Panc1 (cell line): ENCODE measurements around the gene IL1RAP. TPM values are rescaled to one million over a fixed set of nuclear protein-coding genes. Genes with fewer than 3 reads are reported as not detected.

Experiments used
- ATAC-seq: fragments of 200-7000 bp; cut with Tn5 transposase; 2 replicates; pipeline ENCODE4 v1.9.1; 2020; ENCODE audit warnings: mild to moderate bottlenecking, moderate library complexity
- BruUV-seq: library from RNA; stranded (reverse); fragments of 400-500 nt; replicated peaks from 2 replicates; lab custom pipeline; 2021; lab: Mats Ljungman, UMichigan
- CTCF ChIA-PET: fragments of 300-600 bp; sonication (Branson Sonifier 250); formaldehyde crosslinking; loops from one replicate; lab custom pipeline; 2022; ENCODE audit warnings: antibody characterized with exemption; lab: Charles Lee
- POLR2A ChIA-PET: fragments of 300-600 bp; sonication (Branson Sonifier 250); formaldehyde crosslinking; loops from one replicate; lab custom pipeline; 2022; ENCODE audit warnings: antibody characterized with exemption; lab: Charles Lee
- DNase-seq: peaks from one replicate; pipeline ENCODE4 v3.0.0-alpha.2; 2010; ENCODE audit warnings: low read depth, low spot score
- H3K27ac ChIP-seq: 2 replicates; pipeline ENCODE4 v1.5.1; 2011; ENCODE audit warnings: mild to moderate bottlenecking, low read length, inconsistent platforms
- H3K27me3 ChIP-seq: fragments of 200-500 bp; sonication (Bioruptor generic); 2 replicates; pipeline ENCODE4 v1.6.0; 2014; ENCODE audit warnings: low read length, inconsistent platforms; ENCODE audit not compliant: control insufficient read depth, insufficient read depth
- H3K36me3 ChIP-seq: fragments of 200-500 bp; sonication (Bioruptor generic); 2 replicates; pipeline ENCODE4 v1.5.1; 2014; ENCODE audit warnings: inconsistent platforms, mild to moderate bottlenecking, low read length, moderate library complexity; ENCODE audit not compliant: control insufficient read depth, insufficient read depth
- H3K4me1 ChIP-seq: 2 replicates; pipeline ENCODE4 v1.5.1; 2011; ENCODE audit warnings: inconsistent platforms, mild to moderate bottlenecking, low read length, moderate library complexity; ENCODE audit not compliant: control insufficient read depth, insufficient read depth
- H3K4me3 ChIP-seq, 2 experiments: 2 replicates each; pipeline ENCODE4 v1.5.1; 2011 to 2012; ENCODE audit warnings: low read depth in 2 of 2, low read length in 2 of 2, mild to moderate bottlenecking in 2 of 2, inconsistent platforms in 1 of 2, moderate library complexity in 1 of 2
- H3K9me3 ChIP-seq: fragments of 200-500 bp; sonication (Bioruptor generic); 2 replicates; pipeline ENCODE4 v1.5.1; 2014; ENCODE audit warnings: low read depth, mild to moderate bottlenecking, inconsistent platforms, low read length, moderate library complexity; ENCODE audit not compliant: control insufficient read depth, insufficient read depth
- CTCF ChIP-seq: fragments of 450-650 bp; IDR thresholded peaks from 2 replicates; pipeline ENCODE4 v1.5.1; 2017; ENCODE audit warnings: mild to moderate bottlenecking
- POLR2AphosphoS5 ChIP-seq: IDR thresholded peaks from 2 replicates; pipeline ENCODE4 v1.6.1; 2012; ENCODE audit warnings: mild to moderate bottlenecking, low read depth, low read length, moderate library complexity
- SIN3A ChIP-seq: IDR thresholded peaks from 2 replicates; pipeline ENCODE4 v1.6.1; 2012; ENCODE audit warnings: low read depth, mild to moderate bottlenecking, low read length, moderate library complexity, borderline replicate concordance; ENCODE audit not compliant: insufficient read depth
- TCF7L2 ChIP-seq: IDR thresholded peaks from 2 replicates; pipeline ENCODE4 v1.6.1; 2011; ENCODE audit warnings: mild to moderate bottlenecking, low read depth, low read length, inconsistent platforms
- in situ Hi-C: cut with HindIII; loops from 2 replicates; pipeline ENCODE4 v1.10.0; 2016; ENCODE audit warnings: low sequenced_read_pairs, low pct_unique_long_range_greater_than_20kb
- intact Hi-C: fragments of 100-400 bp; cut with micrococcal nuclease; formaldehyde crosslinking; loops from one replicate; pipeline ENCODE4 v1.10.0; 2022; ENCODE audit not compliant: unreplicated experiment
- total RNA-seq: library from RNA; stranded (reverse); gene quantifications from one replicate; pipeline ENCODE4 v1.2.1, GENCODE V29; 2021; ENCODE audit not compliant: unreplicated experiment
- TF ChIP-seq, protein P1 (sequence below), 2 experiments: IDR thresholded peaks; 2 replicates each; pipeline ENCODE4 v1.6.1; 2011 to 2012; ENCODE audit warnings: low read depth in 2 of 2, control low read depth in 1 of 2, low read length in 1 of 2, mild to moderate bottlenecking in 1 of 2, moderate library complexity in 1 of 2; ENCODE audit not compliant: insufficient read depth in 1 of 2

IL1RAP gene
- total RNA-seq, 1 experiment from 2014 or later, result 5.2 TPM

GRCh38 chr3:190514413-190515153 is 698 bp downstream of the IL1RAP start:
- in situ Hi-C loops (no loop called here), intact Hi-C loops (loop anchor here (10.0 kb wide), 1 partner anchor 180 kb away; no protein-coding TSS in a partner anchor)
- Histone ChIP-seq H3K9me3 (no peaks in the 10 kb centered on the region), H3K4me3 (peak overlapping the region; percentile 87 to 91), H3K27me3 (no peaks in the 10 kb centered on the region), H3K27ac (peak overlapping the region; percentile 66), H3K4me1 (peaks cover 4% of the 10 kb centered on the region; the same call in 1 of the 2 replicates), H3K36me3 (no peaks in the 10 kb centered on the region)
- ATAC-seq, result peak; percentile 64
- BruUV-seq, result no TSS peak
- TF ChIP-seq SIN3A, result no peak
- TF ChIP-seq, protein P1, sequence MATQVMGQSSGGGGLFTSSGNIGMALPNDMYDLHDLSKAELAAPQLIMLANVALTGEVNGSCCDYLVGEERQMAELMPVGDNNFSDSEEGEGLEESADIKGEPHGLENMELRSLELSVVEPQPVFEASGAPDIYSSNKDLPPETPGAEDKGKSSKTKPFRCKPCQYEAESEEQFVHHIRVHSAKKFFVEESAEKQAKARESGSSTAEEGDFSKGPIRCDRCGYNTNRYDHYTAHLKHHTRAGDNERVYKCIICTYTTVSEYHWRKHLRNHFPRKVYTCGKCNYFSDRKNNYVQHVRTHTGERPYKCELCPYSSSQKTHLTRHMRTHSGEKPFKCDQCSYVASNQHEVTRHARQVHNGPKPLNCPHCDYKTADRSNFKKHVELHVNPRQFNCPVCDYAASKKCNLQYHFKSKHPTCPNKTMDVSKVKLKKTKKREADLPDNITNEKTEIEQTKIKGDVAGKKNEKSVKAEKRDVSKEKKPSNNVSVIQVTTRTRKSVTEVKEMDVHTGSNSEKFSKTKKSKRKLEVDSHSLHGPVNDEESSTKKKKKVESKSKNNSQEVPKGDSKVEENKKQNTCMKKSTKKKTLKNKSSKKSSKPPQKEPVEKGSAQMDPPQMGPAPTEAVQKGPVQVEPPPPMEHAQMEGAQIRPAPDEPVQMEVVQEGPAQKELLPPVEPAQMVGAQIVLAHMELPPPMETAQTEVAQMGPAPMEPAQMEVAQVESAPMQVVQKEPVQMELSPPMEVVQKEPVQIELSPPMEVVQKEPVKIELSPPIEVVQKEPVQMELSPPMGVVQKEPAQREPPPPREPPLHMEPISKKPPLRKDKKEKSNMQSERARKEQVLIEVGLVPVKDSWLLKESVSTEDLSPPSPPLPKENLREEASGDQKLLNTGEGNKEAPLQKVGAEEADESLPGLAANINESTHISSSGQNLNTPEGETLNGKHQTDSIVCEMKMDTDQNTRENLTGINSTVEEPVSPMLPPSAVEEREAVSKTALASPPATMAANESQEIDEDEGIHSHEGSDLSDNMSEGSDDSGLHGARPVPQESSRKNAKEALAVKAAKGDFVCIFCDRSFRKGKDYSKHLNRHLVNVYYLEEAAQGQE (IDR thresholded peaks at IDR 0.05; ENCODE audit: insufficient read depth in 1 of 2, low read depth in 2 of 2, low read length in 1 of 2), result no peak
- no peak for TF ChIP-seq TCF7L2
- no peak for TF ChIP-seq POLR2AphosphoS5
- no peak for TF ChIP-seq CTCF
- CTCF ChIA-PET, result interaction anchor here (0.6 kb wide), 1 partner anchor 75 kb away, joined by 8 read pairs; no protein-coding TSS in a partner anchor
- POLR2A ChIA-PET, result interaction anchor here (0.6 kb wide), 2 partner anchors 43 to 109 kb away, joined by 3 to 5 read pairs; no protein-coding TSS in a partner anchor
- no peak for DNase-seq

DNA sequence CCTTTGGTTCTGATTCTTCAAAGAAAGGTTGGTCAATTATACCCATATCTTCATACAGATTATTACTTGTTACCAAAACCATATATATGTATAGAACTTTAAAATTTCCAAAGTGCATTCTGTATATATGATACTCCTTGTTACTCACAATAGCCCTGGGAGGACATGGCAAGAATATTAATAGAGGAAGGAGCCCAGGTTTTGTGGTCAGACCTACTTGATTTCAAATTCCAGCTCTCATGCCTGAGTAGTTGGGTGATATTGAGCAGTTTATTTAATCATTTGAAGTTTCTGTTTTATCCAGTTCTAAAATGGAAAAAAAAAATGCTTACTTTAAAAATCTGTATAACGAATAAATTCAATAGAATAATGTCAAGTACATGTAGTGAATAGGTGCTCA is 2.5 kb downstream of the IL1RAP start:
- H3K9me3 ChIP-seq, result no peaks in the 10 kb centered on the region
- in situ Hi-C loops, result no loop called here
- H3K4me1 ChIP-seq, result peaks cover 4% of the 10 kb centered on the region; the same call in 1 of the 2 replicates
- DNase-seq (no peak), ATAC-seq (no peak)
- intact Hi-C loops, result loop anchor here (10.0 kb wide), 1 partner anchor 178 kb away; no protein-coding TSS in a partner anchor
- BruUV-seq, result no TSS peak
- CTCF ChIA-PET, result no interaction called here
- no peaks in the 10 kb centered on the region for H3K36me3 ChIP-seq
- no peaks in the 10 kb centered on the region for H3K27me3 ChIP-seq
- TF ChIP-seq CTCF, result no peak
- TF ChIP-seq, protein P1 (IDR thresholded peaks at IDR 0.05; ENCODE audit: insufficient read depth in 1 of 2, low read depth in 2 of 2, low read length in 1 of 2), result no peak
- TF ChIP-seq SIN3A, result no peak
- TF ChIP-seq POLR2AphosphoS5, result no peak
- TF ChIP-seq TCF7L2, result no peak
- POLR2A ChIA-PET, result no interaction called here
- H3K27ac ChIP-seq, result no peak overlapping the region
- no peak overlapping the region for H3K4me3 ChIP-seq
